Adipose tissue (tissue), 3 donors: ENCODE data around the gene LRRC36. TPM values are rescaled to one million over a fixed set of nuclear protein-coding genes. Genes with fewer than 3 reads are reported as not detected.

Experiments used
- H3K27ac ChIP-seq: one replicate; pipeline ENCODE4 v1.5.1; 2013; ENCODE audit warnings: low read depth, low read length
- WGBS, 3 donors: extraction: QIAGEN DNeasy Blood & Tissue Kit; methylation state at CpG; one replicate each; pipeline ENCODE4 v1.1.7; 2013; 5-methylcytosine and 5-hydroxymethylcytosine counted together
- polyA plus RNA-seq, 3 donors: library from polyadenylated mRNA; stranded (reverse); fragments of 200-250 nt; gene quantifications; one replicate each; pipeline ENCODE4 v1.2.3, GENCODE V29; 2013
- donor health status: healthy with polysubstance abuse.
- donor health status: Bipolar disorder and iron deficiency.
- donor health status: healthy.

Gene LRRC36, protein sequence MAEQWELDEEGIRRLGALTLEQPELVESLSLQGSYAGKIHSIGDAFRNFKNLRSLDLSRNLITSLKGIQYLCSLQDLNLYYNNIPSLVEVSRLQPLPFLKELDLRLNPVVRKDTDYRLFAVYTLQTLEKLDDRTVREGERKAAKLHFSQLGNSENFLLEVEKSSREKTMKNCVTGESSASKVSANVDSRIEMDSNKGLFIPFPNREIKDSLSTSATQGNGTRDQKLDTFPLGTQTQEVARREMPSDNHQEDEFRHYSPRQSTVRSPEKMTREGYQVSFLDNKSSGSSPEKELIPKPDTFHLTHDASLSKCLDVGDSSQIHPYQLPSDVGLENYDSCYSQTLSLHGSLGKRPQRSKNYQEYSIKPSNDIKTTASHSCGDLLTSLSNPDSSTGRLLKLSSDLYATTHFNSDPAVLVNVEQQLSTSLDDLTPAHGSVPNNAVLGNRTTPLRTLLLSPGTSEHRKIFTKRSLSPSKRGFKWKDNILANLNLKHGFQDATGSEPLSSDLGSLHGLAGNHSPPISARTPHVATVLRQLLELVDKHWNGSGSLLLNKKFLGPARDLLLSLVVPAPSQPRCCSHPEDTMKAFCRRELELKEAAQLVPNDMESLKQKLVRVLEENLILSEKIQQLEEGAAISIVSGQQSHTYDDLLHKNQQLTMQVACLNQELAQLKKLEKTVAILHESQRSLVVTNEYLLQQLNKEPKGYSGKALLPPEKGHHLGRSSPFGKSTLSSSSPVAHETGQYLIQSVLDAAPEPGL
- 1 to 10 TPM in 1 of 3 donors, under 1 TPM in 2; 0.15 to 1.1 (median 0.82) TPM for polyA plus RNA-seq

DNA sequence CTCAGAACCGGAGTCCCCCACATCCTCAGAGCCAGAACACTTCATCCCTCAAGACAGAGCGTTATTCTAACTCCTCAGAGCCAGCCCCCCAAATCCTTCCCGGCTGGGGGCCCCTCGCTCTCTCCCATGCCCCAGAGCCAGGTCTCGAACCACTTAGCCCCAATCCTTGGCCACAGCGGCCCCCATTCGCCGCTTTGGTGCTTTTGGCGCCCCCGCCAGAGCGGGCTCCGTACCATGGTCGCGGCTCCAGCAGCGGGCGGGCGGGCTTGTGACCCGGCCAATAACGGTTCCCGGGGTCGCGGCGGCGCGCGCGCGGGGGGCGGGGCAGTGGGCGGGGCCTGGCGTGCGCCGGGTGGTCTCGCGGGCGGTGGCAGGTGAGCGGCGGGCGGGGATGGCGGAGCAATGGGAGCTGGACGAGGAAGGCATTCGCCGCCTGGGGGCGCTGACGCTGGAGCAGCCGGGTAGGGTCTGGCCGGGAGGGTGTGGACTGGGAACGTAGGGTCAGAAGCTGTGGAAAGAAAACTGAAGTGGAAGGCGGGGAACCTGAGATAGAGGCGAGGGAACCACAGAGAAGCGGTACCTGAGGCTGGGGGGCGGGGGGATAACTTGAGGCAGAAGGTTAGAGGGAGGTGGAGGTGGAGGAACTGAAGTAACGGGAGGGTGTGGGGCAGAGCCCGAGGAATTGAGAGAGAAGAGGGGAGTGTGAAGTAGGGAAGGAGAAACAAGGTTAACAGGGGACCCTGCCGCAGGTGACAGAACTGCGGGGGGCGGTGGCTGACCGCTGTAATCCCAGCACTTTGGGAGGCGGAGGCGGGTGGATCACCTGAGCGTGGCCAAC is at the start of gene LRRC36, which contains the start of gene KCTD19:
Gene LRRC36 (plus strand): TSS at position 344 of the 838 bp plus-strand sequence. CDS start 48 bp downstream, at position 392.
Gene KCTD19 (minus strand): TSS at position 270 of the 838 bp plus-strand sequence. CDS start 34 bp downstream, at position 236.
- H3K27ac ChIP-seq = no peak within 1 kb of the TSS
- 6 to 10% (median 7%) methylated on average over 61 of the region's 61 CpGs for WGBS, 3 donors

DNA sequence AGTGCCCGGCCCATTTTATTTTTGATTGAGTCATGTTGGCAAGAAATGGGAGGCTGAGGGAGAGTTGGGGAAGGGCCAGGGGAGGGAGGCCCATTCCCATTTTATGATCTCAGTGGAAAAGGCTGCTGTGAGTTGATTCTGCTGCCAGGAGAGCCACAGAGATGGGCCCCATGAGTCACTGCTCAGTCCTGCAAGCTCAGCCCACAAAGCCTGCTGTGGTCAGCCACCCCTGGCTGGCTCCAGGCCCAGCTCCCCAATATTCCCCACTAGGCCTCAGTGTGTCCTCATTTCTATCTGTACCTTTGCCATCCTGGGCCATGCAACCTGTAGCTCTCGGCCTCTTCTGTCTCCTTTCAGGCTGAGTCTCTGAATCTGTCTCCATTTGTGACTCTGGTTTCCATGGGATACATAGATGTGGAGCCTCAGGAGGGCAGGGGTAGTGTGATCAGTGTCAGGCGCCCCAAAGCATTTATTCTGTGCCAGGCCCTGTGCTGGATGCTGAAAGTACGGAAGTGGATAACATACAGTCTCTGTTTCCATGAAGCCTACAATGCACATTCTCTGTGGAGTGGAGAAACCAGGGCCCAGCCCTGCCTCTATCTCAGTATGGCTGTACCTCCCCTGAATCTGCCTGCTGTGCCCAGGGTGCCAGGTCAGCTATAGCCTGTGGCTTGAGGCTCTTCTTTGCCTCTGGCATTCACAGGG is 49.2 kb upstream of the LRRC36 start:
- 77 to 87% (median 79%) methylated on average over 4 of the region's 4 CpGs for whole genome bisulfite sequencing, 3 donors
- no peak overlapping the region for H3K27ac ChIP-seq

DNA sequence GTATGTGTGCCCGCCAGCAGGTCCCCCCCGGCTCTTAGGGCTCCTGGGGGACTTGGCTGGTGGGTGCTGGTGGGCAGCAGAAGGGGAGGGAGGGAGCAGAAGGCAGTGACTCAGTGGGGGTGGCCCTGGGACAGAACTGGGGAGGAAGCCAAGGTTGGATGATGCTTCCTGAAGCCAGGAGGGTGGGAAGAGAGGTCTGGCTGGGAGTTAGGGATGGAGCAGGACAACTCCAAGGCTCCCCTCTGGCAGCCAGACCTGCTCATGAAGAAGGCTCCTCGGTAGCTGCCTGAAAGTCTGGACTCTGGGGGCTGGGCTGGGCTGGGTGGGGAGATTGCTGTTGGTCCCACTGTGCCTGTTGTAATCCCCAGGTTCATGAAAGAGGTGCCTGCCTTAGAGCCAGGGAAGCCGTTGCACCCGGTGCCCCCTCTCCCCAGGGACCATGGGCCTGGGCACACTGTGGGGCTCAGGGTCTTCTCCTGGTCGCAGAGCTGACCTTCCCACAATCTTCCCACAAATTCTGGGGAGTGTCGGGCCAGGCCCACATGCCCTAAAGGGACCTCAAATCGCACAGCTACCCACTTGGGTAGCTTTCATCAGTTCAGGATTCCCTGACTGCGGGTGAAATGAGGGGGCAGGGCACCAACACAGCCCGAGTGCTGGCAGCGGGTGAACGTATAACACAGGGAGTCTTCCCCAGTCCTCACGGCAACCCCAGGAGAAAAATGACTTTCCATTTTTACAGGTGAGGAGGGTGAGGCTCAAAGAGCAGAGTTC is 48.4 kb upstream of the LRRC36 start:
- no peak overlapping the region for H3K27ac ChIP-seq
- WGBS, 3 donors = 43 to 64% (median 61%) methylated on average over 13 of the region's 13 CpGs

DNA sequence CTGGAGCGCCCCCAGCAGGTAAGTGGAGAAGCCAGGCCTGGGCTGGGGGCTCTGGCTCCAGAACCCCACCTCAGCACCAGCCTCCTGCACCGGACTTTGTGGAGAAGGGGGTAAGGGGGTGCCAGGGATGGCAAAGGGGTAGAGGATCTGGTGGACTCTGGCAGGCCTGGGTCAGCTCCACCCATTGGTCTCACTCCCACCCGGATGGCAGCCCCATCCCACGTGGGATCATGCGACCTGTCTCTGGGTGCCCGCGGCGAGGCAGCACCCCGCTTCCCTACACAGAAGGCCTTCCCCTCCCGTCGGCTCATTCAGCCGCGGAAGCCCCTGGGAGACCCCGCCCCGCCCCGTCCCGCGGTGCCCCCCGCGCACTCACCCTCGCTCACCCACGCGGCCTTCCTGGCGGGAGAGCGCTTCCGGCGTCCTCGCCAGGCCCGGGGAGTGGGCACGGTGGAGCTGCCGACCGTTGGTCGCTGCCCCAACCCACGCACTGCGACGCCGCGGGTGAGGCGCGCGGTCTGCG is 47.8 kb upstream of the LRRC36 start:
- WGBS, 3 donors = 1% methylated on average over 28 to 42 of the region's 42 CpGs

DNA sequence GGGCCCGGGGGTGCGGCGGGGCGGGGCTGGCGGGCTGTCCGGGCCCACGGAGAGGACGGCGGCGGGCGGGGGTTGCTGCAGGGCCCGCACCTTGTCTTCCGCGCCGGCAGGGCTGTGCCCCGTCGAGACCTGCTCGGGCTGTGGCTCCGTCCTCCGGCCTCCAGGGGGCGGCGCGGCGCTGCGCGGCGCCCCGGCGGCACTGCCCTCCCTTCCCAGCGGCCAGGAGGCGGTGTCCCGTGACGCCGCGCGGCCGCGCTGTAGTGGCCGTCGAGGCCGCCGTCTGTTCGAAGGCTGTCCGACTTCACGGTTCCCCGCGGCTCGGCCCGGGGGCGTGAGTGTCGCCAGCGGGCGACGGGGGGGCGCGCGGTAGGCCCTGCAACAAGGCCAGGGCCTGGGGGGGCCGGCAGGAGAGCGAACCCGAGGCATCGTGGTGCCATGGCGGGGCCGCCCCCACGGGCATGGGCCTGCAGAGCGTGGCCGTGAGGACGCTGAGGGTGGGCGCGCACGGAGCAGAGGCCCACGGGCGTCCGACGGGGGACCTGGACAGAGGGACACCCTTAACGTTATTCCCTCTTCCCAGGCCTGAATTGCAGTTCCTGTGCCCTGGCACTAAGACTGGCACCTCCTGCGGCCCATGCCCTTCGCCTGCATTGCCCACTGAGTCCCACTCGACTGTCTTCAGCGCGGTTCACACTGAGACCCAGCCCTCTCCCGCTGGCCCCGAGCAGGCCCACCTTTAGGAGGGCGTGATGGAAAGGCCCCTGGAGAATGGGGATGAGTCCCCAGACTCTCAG is 47.1 kb upstream of the LRRC36 start, which contains the start of gene PLEKHG4:
Gene PLEKHG4 (plus strand): TSS at position 237 of the 794 bp plus-strand sequence. CDS start 513 bp downstream, at position 750.
- H3K27ac ChIP-seq = no peak within 1 kb of the TSS
- WGBS, 3 donors = 18 to 26% (median 25%) methylated on average over 55 to 83 of the region's 83 CpGs

More for the DNA sequence above, 47.8 kb upstream of the LRRC36 start:
- no peak overlapping the region for H3K27ac ChIP-seq

DNA sequence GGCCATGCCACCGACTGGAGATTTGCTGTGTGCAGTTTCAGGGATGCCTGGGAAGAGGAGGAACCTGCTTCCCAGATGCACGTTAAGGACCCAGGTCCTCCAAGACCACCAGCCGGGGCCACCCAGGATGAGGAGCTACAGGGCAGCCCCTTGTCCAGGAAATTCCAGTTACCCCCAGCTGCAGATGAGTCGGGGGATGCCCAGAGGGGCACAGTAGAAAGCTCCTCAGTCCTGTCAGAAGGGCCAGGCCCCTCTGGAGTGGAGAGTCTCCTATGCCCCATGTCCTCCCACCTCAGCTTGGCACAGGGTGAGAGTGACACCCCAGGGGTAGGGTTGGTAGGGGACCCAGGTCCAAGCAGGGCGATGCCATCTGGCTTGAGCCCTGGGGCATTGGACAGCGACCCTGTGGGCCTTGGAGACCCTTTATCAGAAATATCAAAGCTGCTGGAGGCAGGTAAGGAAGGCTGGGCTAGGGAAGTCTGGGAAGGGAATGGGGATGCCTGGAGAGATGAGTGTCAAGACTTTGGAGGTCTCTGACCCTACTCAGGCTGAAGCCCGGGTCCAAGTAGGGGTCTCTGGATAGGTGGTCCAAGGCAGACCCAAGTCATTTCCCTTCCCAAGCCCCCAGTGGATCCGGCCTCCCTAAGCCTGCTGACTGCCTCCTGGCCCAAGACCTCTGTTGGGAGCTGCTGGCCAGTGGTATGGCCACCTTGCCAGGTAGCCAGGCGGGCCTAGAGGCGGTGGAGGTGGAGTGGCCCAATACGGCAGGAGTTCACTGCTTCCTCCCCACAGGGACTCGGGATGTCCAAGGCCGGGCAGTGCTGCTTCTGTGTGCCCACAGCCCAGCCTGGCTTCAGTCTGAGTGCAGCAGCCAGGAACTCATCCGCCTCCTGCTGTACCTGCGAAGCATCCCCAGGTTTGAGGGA is 46.3 kb upstream of the LRRC36 start:
- 91 to 95% (median 92%) methylated on average over 12 to 15 of the region's 15 CpGs for WGBS, 3 donors
- H3K27ac ChIP-seq = no peak overlapping the region

DNA sequence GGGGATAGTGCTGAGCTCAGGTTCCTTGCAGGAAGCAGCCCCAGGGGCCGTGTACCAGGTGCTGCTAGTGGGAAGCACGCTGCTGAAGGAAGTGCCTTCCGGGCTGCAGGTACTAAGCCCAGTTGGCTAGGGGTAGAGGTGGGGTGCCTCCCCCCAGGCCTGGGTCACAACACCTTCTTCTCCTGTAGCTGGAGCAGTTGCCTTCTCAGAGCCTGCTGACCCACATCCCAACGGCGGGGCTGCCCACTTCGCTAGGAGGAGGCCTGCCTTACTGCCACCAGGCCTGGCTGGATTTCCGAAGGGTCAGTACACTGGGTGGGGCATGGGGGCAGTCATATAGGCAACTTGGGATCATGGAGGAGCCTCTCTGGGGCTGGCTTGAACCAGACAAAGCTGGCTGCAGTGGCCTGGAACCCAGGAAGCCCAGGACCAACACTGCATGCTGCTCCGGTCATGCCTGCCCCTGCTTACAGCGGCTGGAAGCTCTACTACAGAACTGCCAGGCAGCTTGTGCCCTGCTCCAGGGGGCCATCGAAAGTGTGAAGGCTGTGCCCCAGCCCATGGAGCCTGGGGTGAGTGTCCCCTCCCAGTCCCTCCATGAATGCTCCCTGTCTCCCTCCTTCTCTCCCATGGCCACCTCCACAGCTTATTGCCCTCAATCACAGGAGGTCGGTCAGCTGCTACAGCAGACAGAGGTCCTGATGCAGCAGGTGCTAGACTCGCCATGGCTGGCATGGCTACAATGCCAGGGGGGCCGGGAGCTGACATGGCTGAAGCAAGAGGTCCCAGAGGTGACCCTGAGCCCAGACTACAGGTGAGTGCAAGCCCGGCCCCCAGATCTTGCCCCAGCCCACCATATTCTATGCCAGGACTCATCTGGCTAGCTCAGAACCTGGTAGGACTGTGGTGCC is 44.8 kb upstream of the LRRC36 start:
- WGBS, 3 donors = 90 to 95% (median 91%) methylated on average over 14 of the region's 14 CpGs
- no peak overlapping the region for H3K27ac ChIP-seq

DNA sequence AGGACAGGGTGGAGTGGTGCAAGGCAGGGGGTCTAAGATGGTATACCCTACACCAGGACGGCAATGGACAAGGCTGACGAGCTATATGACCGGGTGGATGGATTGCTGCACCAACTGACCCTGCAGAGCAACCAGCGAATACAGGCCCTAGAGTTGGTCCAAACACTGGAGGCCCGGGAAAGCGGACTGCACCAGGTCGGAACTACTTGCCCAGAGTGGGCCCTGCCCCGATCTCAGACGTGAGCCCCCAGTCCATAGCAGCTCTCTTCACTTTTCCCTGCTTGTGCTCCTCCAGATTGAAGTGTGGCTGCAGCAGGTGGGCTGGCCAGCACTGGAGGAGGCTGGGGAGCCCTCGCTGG is 44.2 kb upstream of the LRRC36 start:
- H3K27ac ChIP-seq = no peak overlapping the region
- 97 to 99% (median 97%) methylated on average over 10 of the region's 10 CpGs for WGBS, 3 donors

DNA sequence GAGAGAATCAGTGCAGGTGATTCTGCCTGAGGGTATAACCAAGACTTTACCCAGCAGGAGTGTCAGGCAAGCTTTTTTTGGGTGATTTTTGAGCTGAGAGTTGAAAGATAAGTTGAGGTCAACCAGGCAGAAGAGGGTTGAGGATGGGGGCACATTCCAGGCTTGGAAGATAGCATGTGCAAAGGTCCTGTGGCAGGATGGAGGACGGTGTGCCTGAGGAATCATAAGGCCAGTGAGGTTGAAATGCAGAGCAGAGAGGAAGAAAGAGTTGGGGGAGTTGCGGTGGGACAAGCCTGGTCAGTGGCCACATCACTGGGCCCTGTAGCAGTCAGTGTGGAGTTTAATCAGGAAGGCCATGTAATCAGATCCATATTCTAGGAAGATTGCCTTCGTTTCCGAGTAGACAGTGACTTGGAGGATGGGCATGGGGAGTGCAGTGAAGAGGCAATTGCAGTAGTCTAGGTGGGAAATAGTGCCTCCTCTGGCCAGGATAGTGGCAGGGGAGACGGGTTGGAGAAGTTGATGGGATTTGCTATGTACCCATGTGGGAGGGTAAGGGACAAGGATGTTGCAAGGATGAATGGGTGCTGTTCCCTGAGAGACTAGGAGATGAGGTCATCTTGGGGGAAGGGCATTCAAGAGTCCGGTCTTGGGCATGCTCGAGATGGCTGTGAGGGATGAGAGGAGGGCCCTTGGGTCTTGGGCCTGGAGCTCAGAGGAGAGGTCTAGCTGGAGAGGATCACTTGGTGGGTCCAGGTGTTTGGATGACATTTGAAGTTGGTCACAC is 43.4 kb upstream of the LRRC36 start:
- 93% methylated on average over 7 of the region's 7 CpGs for WGBS, 3 donors

DNA sequence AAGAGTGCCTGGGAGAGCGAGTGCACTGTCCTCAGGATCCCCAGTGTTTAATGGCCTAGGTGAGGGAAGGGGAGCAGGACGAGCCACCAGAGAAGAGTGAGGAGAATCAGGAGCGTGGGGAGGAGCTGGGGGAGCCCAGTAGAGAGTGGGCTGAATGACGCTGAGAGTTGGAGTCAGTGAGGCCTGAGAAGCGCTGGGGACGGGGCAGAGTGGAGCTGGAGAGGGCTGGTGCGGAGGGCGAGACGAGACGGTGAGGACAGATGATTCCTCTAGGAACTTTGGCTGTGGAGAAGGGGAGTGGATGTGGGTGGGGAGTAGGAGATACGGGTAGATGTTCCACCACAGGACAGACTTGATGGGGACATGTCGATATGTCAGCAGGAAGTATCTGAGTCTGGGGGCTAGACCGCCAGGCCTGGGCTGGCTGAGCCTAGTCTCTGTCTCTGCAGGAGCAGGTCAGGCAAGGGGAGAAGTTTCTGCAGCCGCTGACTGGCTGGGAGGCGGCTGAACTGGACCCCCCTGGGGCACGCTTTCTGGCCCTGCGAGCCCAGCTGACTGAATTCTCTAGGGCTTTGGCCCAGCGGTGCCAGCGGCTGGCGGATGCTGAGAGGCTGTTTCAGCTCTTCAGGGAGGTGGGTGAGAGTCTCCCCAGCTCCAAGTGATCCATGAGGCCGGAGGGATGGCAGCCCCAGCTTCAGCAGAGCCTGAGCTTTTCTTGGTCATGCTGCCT is 42.6 kb upstream of the LRRC36 start:
- WGBS, 3 donors = 86 to 95% (median 87%) methylated on average over 21 of the region's 21 CpGs
- H3K27ac ChIP-seq = no peak overlapping the region

More for the DNA sequence above, 43.4 kb upstream of the LRRC36 start:
- H3K27ac ChIP-seq = no peak overlapping the region

DNA sequence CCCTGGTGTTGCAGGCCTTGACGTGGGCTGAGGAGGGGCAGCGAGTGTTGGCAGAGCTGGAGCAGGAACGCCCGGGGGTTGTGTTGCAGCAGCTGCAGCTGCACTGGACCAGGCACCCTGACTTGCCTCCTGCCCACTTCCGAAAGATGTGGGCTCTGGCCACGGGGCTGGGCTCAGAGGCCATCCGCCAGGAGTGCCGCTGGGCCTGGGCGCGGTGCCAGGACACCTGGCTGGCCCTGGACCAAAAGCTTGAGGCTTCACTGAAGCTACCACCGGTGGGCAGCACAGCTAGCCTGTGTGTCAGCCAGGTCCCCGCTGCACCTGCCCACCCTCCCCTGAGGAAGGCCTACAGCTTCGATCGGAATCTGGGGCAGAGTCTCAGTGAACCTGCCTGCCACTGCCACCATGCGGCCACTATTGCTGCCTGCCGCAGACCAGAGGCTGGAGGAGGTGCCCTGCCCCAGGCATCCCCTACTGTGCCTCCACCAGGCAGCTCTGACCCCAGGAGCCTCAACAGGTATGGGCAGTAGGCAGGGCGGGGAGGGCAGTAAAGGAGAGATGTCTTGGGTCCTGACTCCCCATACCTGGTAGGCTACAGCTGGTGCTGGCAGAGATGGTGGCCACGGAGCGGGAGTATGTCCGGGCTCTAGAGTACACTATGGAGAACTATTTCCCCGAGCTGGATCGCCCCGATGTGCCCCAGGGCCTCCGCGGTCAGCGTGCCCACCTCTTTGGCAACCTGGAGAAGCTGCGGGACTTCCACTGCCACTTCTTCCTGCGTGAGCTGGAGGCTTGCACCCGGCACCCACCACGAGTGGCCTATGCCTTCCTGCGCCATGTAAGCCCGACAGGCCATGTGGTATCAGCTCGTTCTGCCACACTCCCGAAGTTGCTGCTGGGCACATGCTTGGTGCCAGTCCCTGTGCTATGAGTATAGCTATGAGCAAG is 41.6 kb upstream of the LRRC36 start:
- no peak overlapping the region for H3K27ac ChIP-seq
- WGBS, 3 donors = 61 to 82% (median 82%) methylated on average over 30 to 34 of the region's 34 CpGs
